ENCODE data around the gene TEC.

Gene TEC

DNA sequence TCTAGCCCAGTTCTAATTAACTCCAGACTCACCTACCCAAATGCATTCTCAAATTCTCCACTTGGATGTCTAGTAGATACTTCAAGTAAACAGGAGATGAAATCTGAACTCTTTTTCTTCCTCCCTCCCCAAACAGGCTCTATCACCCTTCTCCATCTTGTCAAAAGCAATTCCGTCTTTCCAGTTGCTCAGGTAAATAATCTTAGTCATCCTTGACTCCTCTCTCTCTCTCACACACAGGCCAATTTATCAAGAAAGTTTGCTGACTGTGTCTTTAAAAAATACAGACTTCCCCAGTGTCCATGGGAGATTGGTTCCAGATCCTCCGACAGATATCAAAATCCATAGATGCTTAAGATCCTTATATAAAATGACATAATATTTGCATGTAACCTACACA, 148.5 kb downstream of the TEC start:
- no peak for DNase-seq (ENCODE audit: low read depth)

DNA sequence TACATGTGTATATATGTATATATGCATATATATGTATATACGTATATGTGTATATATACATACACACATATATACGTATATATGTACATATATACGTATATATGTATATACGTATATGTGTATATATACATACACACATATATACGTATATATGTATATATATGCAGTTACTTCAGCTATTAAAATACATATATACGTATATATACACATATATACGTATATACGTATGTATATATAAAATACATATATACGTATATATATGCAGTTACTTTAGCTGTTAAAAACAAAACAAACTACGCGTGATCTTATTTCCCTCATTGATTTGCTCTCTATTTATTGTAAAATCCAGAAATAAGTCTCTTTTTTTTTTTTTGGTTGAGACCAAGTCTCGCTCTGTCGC, 149.5 kb downstream of the TEC start:
- no peak for DNase-seq (ENCODE audit: low read depth)

DNA sequence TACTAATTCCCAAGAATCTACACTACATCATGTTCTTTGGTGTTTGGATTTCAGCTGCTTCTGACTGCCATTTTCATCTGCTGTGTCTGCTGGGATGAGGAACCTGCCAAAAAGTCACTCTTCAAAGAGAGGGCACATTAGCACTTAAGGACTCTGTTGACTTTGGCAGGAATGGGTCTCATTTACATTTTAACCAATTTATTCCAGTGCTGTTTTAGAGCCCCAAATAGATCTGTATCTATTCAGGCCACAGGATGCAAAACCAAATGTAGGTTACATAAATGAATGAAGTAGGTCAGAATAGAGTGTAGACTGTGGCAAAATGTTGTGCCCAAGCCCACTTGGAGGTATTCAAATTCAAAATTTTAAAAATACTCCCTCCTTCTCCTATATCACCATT, 150.0 kb downstream of the TEC start:
- no peak for DNase-seq (ENCODE audit: low read depth)

DNA sequence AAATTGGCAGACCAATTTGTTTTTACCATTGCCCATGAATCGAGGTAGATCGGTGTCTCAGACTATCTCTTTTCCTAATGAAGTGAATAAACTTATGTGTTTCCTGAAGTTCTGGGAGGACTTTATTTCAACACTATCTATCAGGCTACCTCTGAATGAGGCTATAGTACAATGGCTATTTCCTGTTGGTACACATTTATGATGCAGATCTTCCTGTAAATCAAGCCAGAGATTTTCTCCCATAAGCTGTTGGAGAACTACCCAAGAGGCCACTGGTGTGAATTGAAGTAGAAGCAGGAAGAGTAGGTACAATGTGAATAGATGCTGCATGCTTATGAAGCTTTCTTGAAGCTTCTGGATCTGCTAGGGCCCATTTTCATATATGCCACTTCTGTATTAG, 151.6 kb downstream of the TEC start:
- no peak for DNase-seq (ENCODE audit: low read depth)

DNA sequence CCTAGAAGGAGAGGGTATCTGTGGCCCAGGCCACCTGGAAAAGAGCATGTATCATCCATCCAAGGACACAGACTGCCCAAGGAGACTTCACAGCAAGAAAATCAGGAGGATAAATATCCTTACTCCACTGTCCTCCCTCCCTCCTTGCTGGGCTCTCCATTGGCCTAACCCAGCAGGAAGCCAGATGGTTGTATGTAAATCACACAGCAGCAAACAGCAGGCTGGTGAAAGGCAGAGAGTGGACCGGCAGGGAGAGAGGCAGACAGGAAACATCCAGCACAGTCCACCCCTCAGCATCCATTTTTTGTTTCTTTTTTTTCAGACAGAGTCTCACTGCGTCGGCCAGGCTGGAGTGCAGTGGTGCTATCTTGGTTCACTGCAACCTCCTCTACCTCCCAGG, 153.1 kb downstream of the TEC start:
- DNase-seq (ENCODE audit: low read depth), result no peak

DNA sequence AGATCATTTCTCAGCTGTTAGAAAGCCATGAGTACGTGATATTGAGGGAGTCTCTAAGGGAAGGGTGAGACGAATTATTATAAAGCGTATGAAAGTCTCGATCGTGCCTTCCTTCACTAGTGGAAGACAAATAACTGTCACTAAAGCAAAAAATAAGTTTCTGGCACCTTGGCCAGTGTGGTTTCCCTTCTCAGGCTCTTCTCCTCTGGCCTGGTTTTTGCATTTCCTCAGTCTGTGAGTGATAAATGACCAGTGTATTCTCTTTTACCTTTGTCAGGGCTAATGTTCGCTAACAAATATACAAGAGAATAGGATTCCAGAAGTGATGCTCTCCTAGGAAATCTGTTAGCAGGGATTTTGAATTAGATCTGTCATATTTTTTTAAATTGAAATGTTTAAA, 155.2 kb downstream of the TEC start:
- DNase-seq (ENCODE audit: low read depth), result no peak

DNA sequence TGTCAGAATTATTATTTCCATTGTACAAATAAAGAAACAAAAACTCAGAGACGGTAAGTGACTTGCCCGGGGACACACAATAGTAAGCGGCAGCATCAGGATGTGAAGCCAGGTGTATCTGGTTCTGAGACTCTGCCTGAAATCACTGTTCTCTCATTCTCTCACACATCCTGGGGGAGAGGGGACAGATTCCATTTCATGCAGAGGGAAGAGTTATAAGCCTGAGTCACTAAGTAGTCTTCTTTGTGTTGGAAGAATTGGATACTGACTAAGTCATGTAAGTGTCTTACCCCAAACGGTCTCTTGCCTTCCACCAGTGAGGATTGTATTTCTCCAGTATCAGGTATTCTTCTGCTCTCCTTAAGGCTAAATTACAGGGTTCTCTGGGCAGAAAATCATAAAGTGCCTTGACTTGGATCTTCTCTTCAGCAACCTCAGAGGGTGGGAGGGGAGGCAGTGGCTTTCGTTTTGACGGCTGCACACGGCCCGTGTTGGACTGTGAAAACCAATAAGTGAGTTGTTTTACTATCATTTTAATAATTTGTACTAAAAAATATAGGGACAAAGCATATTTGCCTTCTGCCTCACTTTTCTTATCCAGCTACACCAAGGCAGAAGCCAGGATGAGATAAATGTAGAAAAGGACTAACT, 157.5 kb downstream of the TEC start:
- no peak for DNase-seq (ENCODE audit: low read depth)

DNA sequence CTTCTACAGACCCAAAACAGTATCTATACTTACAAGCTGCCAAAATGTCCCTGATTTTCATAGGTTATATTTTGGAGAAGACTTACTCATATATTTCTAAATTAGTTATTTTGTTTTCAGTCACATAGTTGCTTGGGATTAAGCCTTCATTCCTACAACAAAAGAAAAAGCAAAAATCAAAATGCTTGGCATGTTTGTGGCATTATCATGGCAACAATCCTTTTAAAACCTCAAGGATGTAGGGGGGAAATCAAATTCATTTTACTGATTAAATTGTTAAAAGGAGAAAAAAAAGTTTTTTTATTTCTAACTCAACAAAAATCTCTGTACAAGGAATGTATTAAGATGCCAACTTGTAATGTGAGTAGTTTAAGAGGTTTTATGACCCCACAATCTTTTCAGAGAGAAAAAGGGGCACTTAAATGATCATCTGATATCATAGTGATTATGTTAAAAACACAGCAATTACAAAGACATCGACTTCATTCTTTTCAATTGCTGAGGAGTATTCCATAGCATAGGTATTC, 159.1 kb downstream of the TEC start:
- no peak for DNase-seq (ENCODE audit: low read depth)

DNA sequence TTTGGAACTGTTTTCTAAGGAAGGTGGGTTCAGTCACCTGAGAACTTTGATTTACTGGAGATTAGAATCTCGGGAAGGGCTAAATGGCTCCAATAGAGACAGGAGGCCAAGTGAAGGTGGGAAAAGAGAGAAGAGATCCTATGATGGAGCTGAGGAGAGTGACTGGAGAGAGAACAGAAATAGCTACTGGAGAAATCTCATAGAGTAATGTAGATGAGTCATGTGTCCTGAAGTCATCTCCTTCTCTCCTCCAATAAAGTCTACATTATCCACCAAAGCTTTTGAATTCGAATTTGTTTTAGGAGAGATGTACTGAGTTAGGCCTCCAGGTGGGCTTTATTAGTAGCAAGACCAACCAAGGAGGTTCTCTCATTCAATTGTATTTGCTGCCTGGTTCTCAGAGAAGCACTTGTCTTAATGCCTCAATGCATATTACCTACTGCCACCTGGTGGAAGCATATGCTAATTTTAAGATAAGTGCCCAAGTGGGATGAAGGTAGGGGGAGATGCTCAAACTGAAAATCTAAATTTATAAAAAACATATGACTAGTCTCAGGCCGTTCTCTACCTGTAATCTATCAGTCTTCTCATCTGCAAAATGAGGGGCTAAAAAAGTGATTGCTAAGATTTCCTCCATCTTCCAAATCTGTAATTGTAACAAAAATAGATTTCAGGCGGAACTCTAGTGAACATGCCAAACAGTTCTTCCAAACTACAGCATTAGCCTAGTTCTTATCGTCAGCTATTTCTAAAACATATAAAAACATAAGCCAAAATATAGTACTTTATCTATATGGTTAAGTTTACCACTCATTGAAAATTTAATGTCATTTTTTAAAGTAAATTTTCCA, 160.0 kb downstream of the TEC start:
- DNase-seq (ENCODE audit: low read depth), result no peak

DNA sequence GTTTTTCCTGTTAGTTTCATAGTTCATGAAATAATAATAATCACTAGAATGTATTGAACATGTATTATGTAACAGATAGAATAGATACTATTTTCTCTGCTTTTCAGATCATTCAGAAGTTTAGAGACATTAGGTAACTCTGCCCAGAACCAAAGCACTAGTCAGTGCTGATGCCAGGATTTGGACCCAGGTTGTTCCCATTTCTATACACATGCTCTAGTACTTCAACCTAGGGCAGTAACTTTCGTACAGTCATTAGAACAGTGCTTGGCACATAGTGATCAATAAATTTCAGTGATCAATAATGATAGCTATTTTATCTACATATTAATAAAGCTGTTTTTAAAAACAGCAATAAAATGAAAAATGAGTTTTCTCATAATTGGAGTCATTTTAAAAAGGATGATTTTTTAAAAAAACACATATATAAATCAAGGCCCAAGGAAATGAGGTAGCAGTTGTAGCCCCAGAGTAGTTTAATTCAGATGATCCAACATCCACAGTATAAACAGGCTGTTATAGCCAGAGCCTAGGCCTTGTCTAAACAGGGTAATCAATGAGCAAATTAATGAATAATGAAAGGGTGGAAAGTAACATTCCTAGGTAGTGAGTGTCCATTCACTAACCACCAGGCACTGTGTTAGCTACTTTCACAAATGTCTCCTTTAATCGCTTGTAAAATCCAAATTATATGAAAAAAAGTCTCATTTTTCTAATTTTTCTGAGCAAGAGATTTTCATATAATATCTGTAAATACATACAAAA, 161.1 kb downstream of the TEC start:
- no peak for DNase-seq (ENCODE audit: low read depth)

DNA sequence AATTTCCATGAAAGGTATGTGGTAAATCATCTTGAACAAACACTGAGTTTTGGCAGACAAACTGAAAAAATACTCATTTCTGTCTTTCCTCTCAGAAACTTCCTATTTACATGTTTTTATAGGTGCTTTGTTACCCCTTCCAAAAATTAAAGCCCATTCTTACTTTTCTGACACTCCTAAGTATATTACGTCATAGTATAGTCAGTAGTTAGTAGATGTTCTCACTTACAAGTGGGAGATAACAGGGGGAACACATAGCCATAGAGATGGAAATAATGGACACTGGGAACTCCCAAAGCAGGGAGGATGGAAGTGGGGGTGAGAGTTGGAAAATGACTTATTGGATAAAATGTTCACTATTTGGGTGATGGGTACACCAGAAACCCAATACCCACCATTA, 164.4 kb downstream of the TEC start:
- no peak for DNase-seq (ENCODE audit: low read depth)

DNA sequence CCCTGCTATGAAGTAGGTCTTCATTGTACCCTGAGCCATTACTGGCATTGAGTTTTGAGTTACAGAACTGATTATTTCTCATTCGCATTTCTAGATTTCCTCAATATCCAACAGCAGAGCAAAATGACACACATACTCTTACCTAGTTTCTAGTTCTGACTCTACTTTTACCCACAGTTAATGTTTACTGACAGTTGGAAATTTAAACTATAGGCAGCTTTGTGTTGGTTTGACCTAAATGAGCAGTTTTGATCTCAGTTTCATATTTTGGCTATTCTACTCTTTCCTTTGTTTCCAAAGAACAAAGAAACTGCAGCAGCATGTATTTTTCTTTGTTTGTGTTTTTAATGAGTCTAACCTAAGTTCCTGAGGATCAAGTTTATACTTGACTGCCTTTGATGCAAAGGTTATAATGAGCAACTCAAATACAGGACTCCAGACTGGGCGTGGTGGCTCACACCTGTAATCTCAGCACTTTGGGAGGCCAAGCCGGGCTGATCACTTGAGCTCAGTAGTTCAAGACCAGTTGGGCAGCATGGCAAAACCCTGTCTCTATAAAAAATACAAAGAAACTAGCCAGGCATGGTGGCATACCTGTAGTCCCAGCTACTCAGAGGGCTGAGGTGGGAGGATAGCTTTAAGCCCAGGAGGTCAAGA, 166.0 kb downstream of the TEC start:
- DNase-seq (ENCODE audit: low read depth), result no peak

DNA sequence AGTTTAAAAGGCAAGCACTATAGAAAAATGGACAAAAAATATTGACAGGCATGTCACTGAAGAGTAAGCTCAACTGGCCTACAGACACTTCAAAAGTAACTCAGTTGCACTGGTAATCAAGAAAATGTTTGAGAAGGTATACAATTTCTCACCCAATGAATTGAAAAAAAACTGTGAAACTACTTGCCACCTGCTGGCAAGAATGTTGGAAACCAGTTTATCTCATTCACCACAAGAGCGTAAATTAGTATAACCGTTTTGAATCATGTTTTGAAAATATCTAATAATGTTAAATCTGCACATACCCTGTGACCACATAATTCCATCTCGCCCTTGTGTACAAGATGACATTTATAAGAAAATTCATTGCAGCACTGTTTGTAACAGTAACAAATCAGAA, 167.3 kb downstream of the TEC start:
- no peak for DNase-seq (ENCODE audit: low read depth)

DNA sequence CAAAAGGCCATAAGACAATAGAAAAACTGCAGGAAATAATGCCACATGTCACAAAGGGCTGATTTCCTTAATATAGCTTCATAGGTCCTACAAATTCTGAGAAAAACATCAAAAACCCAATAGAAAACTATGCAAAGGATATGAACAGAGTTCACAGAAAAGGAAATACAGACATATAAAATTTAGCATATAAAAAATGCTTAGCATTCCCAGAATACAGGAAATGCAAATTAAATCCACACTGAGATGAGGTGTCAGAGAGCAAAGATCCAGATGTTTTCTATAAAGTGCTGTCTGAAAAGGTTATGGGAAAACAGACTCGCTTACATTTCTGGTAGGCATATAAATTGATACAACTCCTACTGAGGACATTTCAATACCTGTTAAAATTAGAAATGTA, 169.4 kb downstream of the TEC start:
- no peak for DNase-seq (ENCODE audit: low read depth)

DNA sequence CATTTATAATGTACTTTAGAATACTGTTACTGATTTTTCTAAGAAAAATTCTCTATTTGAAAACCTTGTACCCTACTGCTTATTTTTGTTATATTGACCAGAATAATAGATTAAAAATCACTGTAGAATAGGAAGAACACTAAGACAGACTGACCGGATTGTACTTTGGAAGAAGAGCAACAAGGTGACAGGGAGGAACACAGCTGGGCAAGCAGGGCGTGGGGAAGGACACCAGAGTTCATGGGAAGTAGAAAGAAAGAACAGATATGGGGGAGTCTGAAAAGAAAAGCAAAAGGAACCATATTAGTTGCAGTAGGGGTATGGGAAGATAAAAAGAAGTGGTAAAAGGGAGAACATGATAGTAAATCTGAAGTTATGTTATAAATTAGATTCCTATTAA, 174.2 kb downstream of the TEC start:
- no peak for DNase-seq (ENCODE audit: low read depth)

DNA sequence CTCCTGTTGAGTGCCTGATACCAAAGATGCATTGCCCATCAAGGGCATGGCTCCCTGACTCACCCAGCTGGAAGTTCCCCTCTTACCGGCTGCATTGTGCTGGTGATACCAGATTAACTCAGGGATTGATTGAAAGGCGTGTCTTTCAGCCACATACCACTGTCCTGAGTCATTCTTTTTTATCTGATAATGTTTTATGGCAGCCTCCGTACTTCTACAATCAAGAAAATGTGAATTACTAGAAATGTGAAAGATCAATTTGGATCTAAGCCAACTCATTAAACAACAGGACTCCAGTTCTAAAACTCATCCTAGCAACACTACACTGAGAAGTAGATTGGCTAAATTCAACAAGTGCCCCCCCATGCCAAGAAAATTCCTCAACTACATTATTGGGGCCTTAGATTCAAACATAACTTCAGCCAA, 175.6 kb downstream of the TEC start:
- DNase-seq (ENCODE audit: low read depth), result no peak

DNA sequence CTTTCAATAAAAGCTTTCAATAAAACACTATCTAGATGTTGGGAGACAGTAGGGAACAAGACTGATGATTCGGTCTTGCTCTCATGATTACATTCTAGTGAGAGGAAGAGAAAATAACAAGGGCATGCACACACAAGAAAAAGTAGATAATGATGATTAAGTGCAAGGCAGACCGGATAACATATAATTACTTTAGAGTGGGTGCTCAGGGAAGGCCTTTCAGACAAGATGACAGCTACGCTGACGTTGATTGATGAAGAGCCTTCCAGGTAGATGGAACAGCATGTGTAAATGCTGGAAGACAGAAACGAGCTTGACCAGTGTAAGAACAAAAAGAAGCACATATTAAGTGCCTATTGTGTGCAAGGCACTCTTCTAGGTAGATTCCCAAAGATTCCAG, 179.0 kb downstream of the TEC start:
- DNase-seq (ENCODE audit: low read depth), result no peak

DNA sequence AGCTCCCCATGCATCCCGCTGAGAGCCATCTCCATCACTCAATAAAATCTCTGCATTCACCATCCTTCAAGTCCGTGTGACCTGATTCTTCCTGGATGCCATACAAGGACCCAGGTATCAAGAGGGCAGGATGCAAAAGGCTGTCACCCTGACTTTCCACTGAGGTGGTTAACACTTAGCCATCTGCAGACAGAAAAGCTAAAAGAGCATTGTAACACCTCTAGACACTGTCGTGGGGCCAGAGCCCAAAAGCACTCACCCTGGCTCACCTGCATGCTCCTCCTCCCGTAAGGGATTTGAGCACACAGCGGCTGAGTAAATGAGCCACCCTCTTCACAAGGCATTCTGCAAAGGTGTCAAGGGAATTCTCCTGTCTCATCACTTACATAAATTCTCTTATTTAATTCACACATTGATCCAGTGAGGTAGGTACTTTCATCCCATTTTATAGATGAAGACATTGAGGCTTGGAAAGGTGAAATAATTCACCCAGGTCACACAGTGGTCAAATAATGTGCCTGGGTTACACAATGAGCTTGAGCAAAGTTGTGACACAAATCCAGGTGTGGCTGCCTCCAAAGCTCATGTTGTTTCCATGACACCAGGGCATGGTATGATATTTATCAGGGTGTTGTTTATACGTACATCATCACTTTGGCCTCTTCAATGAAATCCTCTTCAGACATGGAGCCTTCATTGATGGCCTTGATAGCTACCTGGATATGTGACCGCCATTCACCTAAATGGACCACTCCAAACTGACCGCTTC, 183.6 kb downstream of the TEC start:
- no peak for DNase-seq (ENCODE audit: low read depth)

Measured in T-helper 22 cell (primary cell).